GM12891 (cell line): ENCODE results near the gene ZFAND3.

Source experiments
- DNase-seq: peaks from one replicate; pipeline ENCODE4 v3.0.0; 2011; ENCODE audit warnings: low spot score; ENCODE audit not compliant: insufficient read length
- FAIRE-seq: peaks from 2 replicates; lab custom pipeline; 2011; peaks lifted over from hg19 to GRCh38; lab: Jason Lieb, UNC
- PAX5 ChIP-seq: IDR thresholded peaks from 2 replicates; pipeline ENCODE4 v1.6.1; 2011; ENCODE audit warnings: low read length, moderate library complexity, mild to moderate bottlenecking; ENCODE audit not compliant: insufficient read depth, severe bottlenecking
- POLR2A ChIP-seq: IDR thresholded peaks from 2 replicates; pipeline ENCODE4 v1.6.1; 2011; ENCODE audit warnings: low read depth, low read length, control low read depth
- POLR2AphosphoS5 ChIP-seq: IDR thresholded peaks from 2 replicates; pipeline ENCODE4 v1.6.1; 2011; ENCODE audit warnings: low read depth, low read length, control low read depth
- POU2F2 ChIP-seq: IDR thresholded peaks from 2 replicates; pipeline ENCODE4 v1.6.1; 2011; ENCODE audit warnings: low read depth, mild to moderate bottlenecking, control low read depth, low read length, moderate library complexity
- SPI1 ChIP-seq: IDR thresholded peaks from 2 replicates; pipeline ENCODE4 v1.6.1; 2011; ENCODE audit warnings: low read depth, low read length, control low read depth
- TAF1 ChIP-seq: IDR thresholded peaks from 2 replicates; pipeline ENCODE4 v1.6.1; 2011; ENCODE audit warnings: low read depth, low read length, control low read depth

Gene ZFAND3

GRCh38 chr6:38193481-38194281 lies 374.2 kb downstream of the ZFAND3 start:
- DNase-seq (no peak), FAIRE-seq (no peak)
- TF ChIP-seq POU2F2 (no peak), POLR2AphosphoS5 (no peak), PAX5 (no peak), TAF1 (no peak), SPI1 (no peak), POLR2A (no peak)

- FAIRE-seq (no peak), DNase-seq (no peak)
- TF ChIP-seq POU2F2, result no peak
- TF ChIP-seq POLR2A, result no peak
- TF ChIP-seq POLR2AphosphoS5, result no peak
- TF ChIP-seq TAF1, result no peak
- TF ChIP-seq PAX5, result no peak
- TF ChIP-seq SPI1, result no peak
Observed at GRCh38 chr6:38194282-38194572, 374.7 kb downstream of the ZFAND3 start.

- FAIRE-seq (no peak), DNase-seq (no peak)
- TF ChIP-seq POLR2AphosphoS5, result no peak
- no peak for TF ChIP-seq POLR2A
- TF ChIP-seq SPI1, result no peak
- TF ChIP-seq TAF1, result no peak
- no peak for TF ChIP-seq PAX5
- no peak for TF ChIP-seq POU2F2
Observed at GRCh38 chr6:38194589-38194988, 375.1 kb downstream of the ZFAND3 start.

GRCh38 chr6:38195113-38195635 lies 375.6 kb downstream of the ZFAND3 start:
- FAIRE-seq (no peak), DNase-seq (no peak)
- no peak for TF ChIP-seq SPI1
- TF ChIP-seq POU2F2, result no peak
- TF ChIP-seq TAF1, result no peak
- no peak for TF ChIP-seq PAX5
- TF ChIP-seq POLR2AphosphoS5, result no peak
- no peak for TF ChIP-seq POLR2A

GRCh38 chr6:38198219-38198618 lies 378.7 kb downstream of the ZFAND3 start:
- no peak for DNase-seq
- no peak for FAIRE-seq
- TF ChIP-seq PAX5 (no peak), TAF1 (no peak), SPI1 (no peak), POU2F2 (no peak), POLR2AphosphoS5 (no peak)
